Neural cell (in vitro differentiated cells): ENCODE measurements around the gene JDP2. TPM values are rescaled to one million over a fixed set of nuclear protein-coding genes. Genes with fewer than 3 reads are reported as not detected.
"Not testable (repeated sequence)": the region's sequence is repeated elsewhere in the genome, so short reads cannot be mapped to it uniquely, and the experiment has no call there.

Source experiments
- H2AFZ ChIP-seq: fragments of 200-600, 300-800 bp; sonication (generic), shearing (Covaris generic); 2 replicates; pipeline ENCODE4 v1.6.0; 2014; ENCODE audit warnings: low read depth, mild to moderate bottlenecking, antibody characterized with exemption, low read length, moderate library complexity
- H3F3A ChIP-seq: fragments of 200-600 bp; shearing (Covaris generic); 2 replicates; pipeline ENCODE4 v1.6.1; 2016; ENCODE audit warnings: mild to moderate bottlenecking, moderate library complexity, mixed read lengths, antibody characterized with exemption, low read length; ENCODE audit not compliant: insufficient read depth, poor library complexity, severe bottlenecking
- H3K27ac ChIP-seq: fragments of 200-600, 300-800 bp; sonication (generic), shearing (Covaris generic); 2 replicates; pipeline ENCODE4 v1.5.1; 2014; ENCODE audit warnings: mild to moderate bottlenecking, low read length, moderate library complexity
- H3K27me3 ChIP-seq: fragments of 300-800, 200-600 bp; sonication (generic), shearing (Covaris generic); 2 replicates; pipeline ENCODE4 v1.6.0; 2014; ENCODE audit warnings: mild to moderate bottlenecking, low read depth, low read length, moderate library complexity; ENCODE audit not compliant: insufficient read depth
- H3K36me3 ChIP-seq: fragments of 300-800, 200-600 bp; sonication (generic), shearing (Covaris generic); 2 replicates; pipeline ENCODE4 v1.5.1; 2014; ENCODE audit warnings: mild to moderate bottlenecking, antibody characterized with exemption, low read length, moderate library complexity; ENCODE audit not compliant: insufficient read depth
- H3K4me2 ChIP-seq: fragments of 300-800, 200-600 bp; sonication (generic), shearing (Covaris generic); 2 replicates; pipeline ENCODE4 v1.6.0; 2014; ENCODE audit warnings: mild to moderate bottlenecking, low read length
- H3K4me3 ChIP-seq: fragments of 300-800, 200-600 bp; sonication (generic), shearing (Covaris generic); 2 replicates; pipeline ENCODE4 v1.5.1; 2014; ENCODE audit warnings: mild to moderate bottlenecking, low read length, moderate library complexity
- H3K79me2 ChIP-seq: fragments of 200-600 bp; shearing (Covaris generic); replicated peaks from 2 replicates; pipeline ENCODE4 v1.6.0; 2014; ENCODE audit warnings: mild to moderate bottlenecking, low read length, moderate library complexity; ENCODE audit not compliant: insufficient read depth
- H3K9ac ChIP-seq: fragments of 300-800, 200-600 bp; sonication (generic), shearing (Covaris generic); 2 replicates; pipeline ENCODE4 v1.6.1; 2016; ENCODE audit warnings: mild to moderate bottlenecking, low read length, mixed read lengths
- H3K9me2 ChIP-seq: fragments of 200-600 bp; shearing (Covaris generic); 2 replicates; pipeline ENCODE4 v1.6.1; 2016; ENCODE audit warnings: mild to moderate bottlenecking, low read length, mixed read lengths; ENCODE audit not compliant: insufficient read depth
- H3K9me3 ChIP-seq: fragments of 200-600, 300-800 bp; sonication (generic), shearing (Covaris generic); 2 replicates; pipeline ENCODE4 v1.6.1; 2016; ENCODE audit warnings: mild to moderate bottlenecking, mixed run types, low read length, moderate library complexity, mixed read lengths
- H4K20me1 ChIP-seq: fragments of 200-600 bp; shearing (Covaris generic); 2 replicates; pipeline ENCODE4 v1.6.1; 2016; ENCODE audit warnings: mild to moderate bottlenecking, mixed run types; ENCODE audit not compliant: insufficient read depth
- EP300 ChIP-seq: fragments of 450-650 bp; conservative IDR thresholded peaks from 2 replicates; pipeline ENCODE4 v1.6.1; 2014; ENCODE audit warnings: antibody characterized with exemption, mild to moderate bottlenecking, moderate library complexity; ENCODE audit not compliant: poor library complexity, severe bottlenecking
- EZH2 ChIP-seq: fragments of 200-600, 300-800 bp; shearing (Covaris generic), sonication (generic); IDR thresholded peaks from 2 replicates; pipeline ENCODE4 v1.6.1; 2014; ENCODE audit warnings: antibody characterized with exemption, low read length, borderline replicate concordance, mild to moderate bottlenecking; ENCODE audit not compliant: insufficient read depth, poor library complexity, severe bottlenecking
- MXI1 ChIP-seq: fragments of 450-650 bp; conservative IDR thresholded peaks from 2 replicates; pipeline ENCODE4 v1.6.1; 2014; ENCODE audit warnings: antibody characterized with exemption, mild to moderate bottlenecking; ENCODE audit not compliant: poor library complexity, severe bottlenecking
- POLR2AphosphoS5 ChIP-seq: IDR thresholded peaks from 2 replicates; pipeline ENCODE4 v1.6.1; 2012
- RAD21 ChIP-seq: fragments of 450-650 bp; conservative IDR thresholded peaks from 2 replicates; pipeline ENCODE4 v1.6.1; 2014; ENCODE audit warnings: antibody characterized with exemption, mild to moderate bottlenecking, moderate library complexity
- SMC3 ChIP-seq: fragments of 450-650 bp; conservative IDR thresholded peaks from 2 replicates; pipeline ENCODE4 v1.6.1; 2014; ENCODE audit warnings: antibody characterized with exemption, mild to moderate bottlenecking, moderate library complexity; ENCODE audit not compliant: poor library complexity
- TAF1 ChIP-seq: IDR thresholded peaks from 2 replicates; pipeline ENCODE4 v1.6.1; 2012; ENCODE audit warnings: low read depth
- polyA plus RNA-seq: library from polyadenylated mRNA; depleted of rRNA; stranded (reverse); fragments of >200 nt; gene quantifications from 2 replicates; pipeline ENCODE4 v1.2.3, GENCODE V29; 2014
- TF ChIP-seq, protein P1 (sequence below): IDR thresholded peaks from 2 replicates; pipeline ENCODE4 v1.6.1; 2012; ENCODE audit warnings: borderline replicate concordance
- TF ChIP-seq, protein P2 (sequence below): fragments of 450-650 bp; IDR thresholded peaks from 2 replicates; pipeline ENCODE4 v1.5.1; 2014; ENCODE audit warnings: antibody characterized with exemption, mild to moderate bottlenecking, moderate library complexity; ENCODE audit not compliant: poor library complexity, severe bottlenecking

JDP2 gene
- polyA plus RNA-seq, 1 donor from 2014 or later = 20.3 TPM

DNA sequence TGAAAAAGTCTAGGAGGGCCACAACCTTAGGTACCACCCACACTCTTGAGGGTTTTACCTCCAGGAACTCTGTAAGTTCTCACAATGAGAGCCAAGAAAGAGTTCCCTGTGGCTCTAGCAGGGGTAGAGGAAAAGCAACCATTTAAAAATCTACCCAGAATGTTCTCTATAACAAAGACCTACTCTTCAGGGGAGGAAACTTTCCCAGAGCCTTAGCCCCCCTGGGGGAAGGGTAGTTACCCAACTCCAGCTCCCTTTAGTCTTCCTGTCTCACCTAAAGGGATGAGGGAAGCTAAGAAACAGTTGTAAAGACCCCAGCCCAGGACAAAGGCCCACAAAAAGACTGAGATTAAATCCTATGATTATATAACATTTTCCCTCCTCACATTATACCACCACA, 46.2 kb upstream of the JDP2 start:
- Histone ChIP-seq H3K9me2 (no peaks in the 10 kb centered on the region), H2AFZ (no peak overlapping the region), H3K36me3 (no peaks in the 10 kb centered on the region), H3K27me3 (no peaks in the 10 kb centered on the region), H3K79me2 (no peaks in the 10 kb centered on the region), H3K9ac (no peak overlapping the region), H3K4me3 (no peak overlapping the region), H3K4me2 (no peak overlapping the region), H3K9me3 (no peaks in the 10 kb centered on the region), H3F3A (no peaks in the 10 kb centered on the region), H3K27ac (no peak overlapping the region), H4K20me1 (no peaks in the 10 kb centered on the region)
- TF ChIP-seq EZH2 (no peak), SMC3 (no peak), RAD21 (no peak), POLR2AphosphoS5 (no peak), MXI1 (no peak), EP300 (no peak), TAF1 (no peak)
- TF ChIP-seq, protein P1, sequence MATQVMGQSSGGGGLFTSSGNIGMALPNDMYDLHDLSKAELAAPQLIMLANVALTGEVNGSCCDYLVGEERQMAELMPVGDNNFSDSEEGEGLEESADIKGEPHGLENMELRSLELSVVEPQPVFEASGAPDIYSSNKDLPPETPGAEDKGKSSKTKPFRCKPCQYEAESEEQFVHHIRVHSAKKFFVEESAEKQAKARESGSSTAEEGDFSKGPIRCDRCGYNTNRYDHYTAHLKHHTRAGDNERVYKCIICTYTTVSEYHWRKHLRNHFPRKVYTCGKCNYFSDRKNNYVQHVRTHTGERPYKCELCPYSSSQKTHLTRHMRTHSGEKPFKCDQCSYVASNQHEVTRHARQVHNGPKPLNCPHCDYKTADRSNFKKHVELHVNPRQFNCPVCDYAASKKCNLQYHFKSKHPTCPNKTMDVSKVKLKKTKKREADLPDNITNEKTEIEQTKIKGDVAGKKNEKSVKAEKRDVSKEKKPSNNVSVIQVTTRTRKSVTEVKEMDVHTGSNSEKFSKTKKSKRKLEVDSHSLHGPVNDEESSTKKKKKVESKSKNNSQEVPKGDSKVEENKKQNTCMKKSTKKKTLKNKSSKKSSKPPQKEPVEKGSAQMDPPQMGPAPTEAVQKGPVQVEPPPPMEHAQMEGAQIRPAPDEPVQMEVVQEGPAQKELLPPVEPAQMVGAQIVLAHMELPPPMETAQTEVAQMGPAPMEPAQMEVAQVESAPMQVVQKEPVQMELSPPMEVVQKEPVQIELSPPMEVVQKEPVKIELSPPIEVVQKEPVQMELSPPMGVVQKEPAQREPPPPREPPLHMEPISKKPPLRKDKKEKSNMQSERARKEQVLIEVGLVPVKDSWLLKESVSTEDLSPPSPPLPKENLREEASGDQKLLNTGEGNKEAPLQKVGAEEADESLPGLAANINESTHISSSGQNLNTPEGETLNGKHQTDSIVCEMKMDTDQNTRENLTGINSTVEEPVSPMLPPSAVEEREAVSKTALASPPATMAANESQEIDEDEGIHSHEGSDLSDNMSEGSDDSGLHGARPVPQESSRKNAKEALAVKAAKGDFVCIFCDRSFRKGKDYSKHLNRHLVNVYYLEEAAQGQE = no peak
- TF ChIP-seq, protein P2, sequence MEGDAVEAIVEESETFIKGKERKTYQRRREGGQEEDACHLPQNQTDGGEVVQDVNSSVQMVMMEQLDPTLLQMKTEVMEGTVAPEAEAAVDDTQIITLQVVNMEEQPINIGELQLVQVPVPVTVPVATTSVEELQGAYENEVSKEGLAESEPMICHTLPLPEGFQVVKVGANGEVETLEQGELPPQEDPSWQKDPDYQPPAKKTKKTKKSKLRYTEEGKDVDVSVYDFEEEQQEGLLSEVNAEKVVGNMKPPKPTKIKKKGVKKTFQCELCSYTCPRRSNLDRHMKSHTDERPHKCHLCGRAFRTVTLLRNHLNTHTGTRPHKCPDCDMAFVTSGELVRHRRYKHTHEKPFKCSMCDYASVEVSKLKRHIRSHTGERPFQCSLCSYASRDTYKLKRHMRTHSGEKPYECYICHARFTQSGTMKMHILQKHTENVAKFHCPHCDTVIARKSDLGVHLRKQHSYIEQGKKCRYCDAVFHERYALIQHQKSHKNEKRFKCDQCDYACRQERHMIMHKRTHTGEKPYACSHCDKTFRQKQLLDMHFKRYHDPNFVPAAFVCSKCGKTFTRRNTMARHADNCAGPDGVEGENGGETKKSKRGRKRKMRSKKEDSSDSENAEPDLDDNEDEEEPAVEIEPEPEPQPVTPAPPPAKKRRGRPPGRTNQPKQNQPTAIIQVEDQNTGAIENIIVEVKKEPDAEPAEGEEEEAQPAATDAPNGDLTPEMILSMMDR = no peak

DNA sequence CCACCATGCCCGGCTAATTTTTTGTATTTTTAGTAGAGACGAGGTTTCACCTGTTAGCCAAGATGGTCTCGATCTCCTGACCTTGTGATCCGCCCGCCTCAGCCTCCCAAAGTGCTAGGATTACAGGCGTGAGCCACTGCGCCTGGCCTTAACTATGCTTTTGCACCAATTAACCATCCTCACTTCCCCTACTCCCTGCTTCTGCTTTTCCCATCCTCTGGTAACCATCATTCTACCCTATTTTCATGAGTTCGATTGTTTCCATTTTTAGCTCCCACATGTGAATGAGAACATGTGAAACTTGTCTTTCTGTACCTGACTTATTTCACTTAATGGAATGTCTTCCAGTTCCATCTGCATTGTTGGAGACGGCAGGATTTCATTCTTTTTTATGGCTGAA, 44.6 kb upstream of the JDP2 start:
- H4K20me1 ChIP-seq, H3K27me3 ChIP-seq, H3K36me3 ChIP-seq, H3K27ac ChIP-seq, H3K79me2 ChIP-seq, H3K9ac ChIP-seq, H3K4me3 ChIP-seq, H3K9me3 ChIP-seq, H2AFZ ChIP-seq, H3K9me2 ChIP-seq, H3K4me2 ChIP-seq, H3F3A ChIP-seq: not testable (repeated sequence)

DNA sequence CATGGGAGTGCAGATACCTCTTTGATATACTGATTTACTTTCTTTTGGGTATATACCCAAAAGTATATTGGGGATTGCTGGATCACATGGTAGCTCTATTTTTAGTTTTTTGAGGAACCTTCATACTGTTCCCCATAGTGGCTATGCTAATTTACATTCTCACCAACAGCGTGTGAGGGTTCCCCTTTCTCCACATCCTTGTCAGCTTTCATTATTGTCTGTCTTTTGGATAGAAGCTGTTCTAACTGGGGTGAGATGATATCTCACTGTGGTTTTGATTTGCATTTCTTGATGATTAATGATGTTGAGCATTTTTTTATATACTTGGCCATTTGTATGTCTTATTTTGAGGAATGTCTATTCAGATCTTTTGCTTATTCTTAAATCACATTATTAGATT, 44.1 kb upstream of the JDP2 start:
- Histone ChIP-seq H3F3A (no peaks in the 10 kb centered on the region), H3K4me2 (no peak overlapping the region), H3K79me2 (no peaks in the 10 kb centered on the region), H3K9me2 (no peaks in the 10 kb centered on the region), H2AFZ (no peak overlapping the region), H4K20me1 (no peaks in the 10 kb centered on the region), H3K36me3 (no peaks in the 10 kb centered on the region), H3K4me3 (no peak overlapping the region), H3K9me3 (no peaks in the 10 kb centered on the region), H3K27me3 (no peaks in the 10 kb centered on the region), H3K27ac (no peak overlapping the region), H3K9ac (no peak overlapping the region)
- TF ChIP-seq TAF1 (no peak), RAD21 (no peak), SMC3 (no peak), MXI1 (no peak), POLR2AphosphoS5 (no peak), EP300 (no peak), EZH2 (no peak)
- TF ChIP-seq, protein P2 = no peak
- TF ChIP-seq, protein P1 = no peak
